Adipose tissue (tissue), 3 donors: ENCODE data around the gene MORF4L1. TPM values are rescaled to one million over a fixed set of nuclear protein-coding genes. Genes with fewer than 3 reads are reported as not detected.
"Not testable (repeated sequence)": the region's sequence is repeated elsewhere in the genome, so short reads cannot be mapped to it uniquely, and the experiment has no call there.

Experiments
- H3K27ac ChIP-seq: one replicate; pipeline ENCODE4 v1.5.1; 2013; ENCODE audit warnings: low read depth, low read length
- WGBS, 3 donors: extraction: QIAGEN DNeasy Blood & Tissue Kit; methylation state at CpG; one replicate each; pipeline ENCODE4 v1.1.7; 2013; 5-methylcytosine and 5-hydroxymethylcytosine counted together
- polyA plus RNA-seq, 3 donors: library from polyadenylated mRNA; stranded (reverse); fragments of 200-250 nt; gene quantifications; one replicate each; pipeline ENCODE4 v1.2.3, GENCODE V29; 2013
- donor health status: healthy with polysubstance abuse.
- donor health status: Bipolar disorder and iron deficiency.
- donor health status: healthy.

The MORF4L1 gene
- polyA plus RNA-seq, 3 donors: 111 to 418 (median 276) TPM

DNA sequence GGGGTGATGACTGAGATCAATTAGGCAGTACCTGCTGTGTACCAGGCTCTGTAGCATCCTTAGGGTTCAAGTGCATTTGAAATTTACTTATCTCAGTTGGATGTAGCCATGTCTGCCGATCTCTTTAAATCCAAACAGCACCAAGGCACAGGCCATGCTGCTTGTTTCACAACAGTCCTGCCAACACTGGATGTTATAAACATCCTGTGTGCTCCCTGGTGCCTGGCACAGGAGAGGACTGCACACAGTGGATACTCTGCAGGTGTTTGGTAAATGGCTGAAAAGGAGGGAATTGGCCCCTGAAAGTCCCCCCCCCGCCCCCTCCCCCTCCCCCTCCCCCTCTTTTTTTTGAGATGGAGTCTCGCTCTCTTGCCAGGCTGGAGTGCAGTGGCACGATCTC is 45.2 kb downstream of the MORF4L1 start:
- no peak overlapping the region for H3K27ac ChIP-seq
- WGBS, 3 donors: 90 to 96% (median 92%) methylated on average over 2 to 4 of the region's 4 CpGs

- H3K27ac ChIP-seq: no peak overlapping the region
- 79 to 86% (median 83%) methylated on average over 6 of the region's 6 CpGs for WGBS, 3 donors
These were observed 48.8 kb downstream of the MORF4L1 start for GRCh38 chr15:78921517-78921916.

GRCh38 chr15:78921940-78922339 is 49.2 kb downstream of the MORF4L1 start:
- H3K27ac ChIP-seq: no peak overlapping the region
- 88 to 92% (median 90%) methylated on average over 14 of the region's 14 CpGs for whole genome bisulfite sequencing, 3 donors

DNA sequence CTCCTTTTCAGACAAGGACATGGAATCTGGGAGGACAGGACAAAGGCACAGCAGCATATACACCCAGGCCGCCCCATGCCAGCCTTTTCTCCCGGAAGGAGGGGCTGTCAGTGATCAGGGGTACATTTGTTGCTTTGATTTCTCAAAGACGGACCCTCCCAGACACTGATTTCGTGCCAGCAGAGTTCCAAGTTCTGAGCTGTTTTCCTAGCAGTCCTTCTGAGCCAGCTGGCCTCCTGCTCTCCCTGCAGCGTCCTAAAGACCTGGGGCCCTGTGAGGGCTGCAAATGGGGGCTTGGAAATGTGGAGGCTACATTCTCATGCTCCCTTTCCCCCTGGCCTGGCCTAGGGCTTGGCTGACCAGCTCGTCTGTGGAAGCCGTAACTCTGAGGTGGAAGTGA is 49.8 kb downstream of the MORF4L1 start:
- H3K27ac ChIP-seq: no peak overlapping the region
- 76 to 89% (median 86%) methylated on average over 7 of the region's 7 CpGs for WGBS, 3 donors

GRCh38 chr15:78923015-78923414 is 50.3 kb downstream of the MORF4L1 start:
- H3K27ac ChIP-seq: no peak overlapping the region

GRCh38 chr15:78923480-78924360 is 51.0 kb downstream of the MORF4L1 start:
- WGBS, 3 donors: 89 to 93% (median 93%) methylated on average over 16 to 18 of the region's 18 CpGs
- no peak overlapping the region for H3K27ac ChIP-seq

More at GRCh38 chr15:78923015-78923414, 50.3 kb downstream of the MORF4L1 start:
- 64 to 83% (median 66%) methylated on average over 7 of the region's 7 CpGs for WGBS, 3 donors

- H3K27ac ChIP-seq: no peak overlapping the region
- 77 to 78% (median 78%) methylated on average over 10 of the region's 10 CpGs for WGBS, 3 donors
These were observed 52.5 kb downstream of the MORF4L1 start for GRCh38 chr15:78925076-78925624.

GRCh38 chr15:78925956-78926743 is 53.5 kb downstream of the MORF4L1 start:
- 90 to 94% (median 93%) methylated on average over 5 of the region's 5 CpGs for WGBS, 3 donors
- H3K27ac ChIP-seq: no peak overlapping the region

- H3K27ac ChIP-seq: no peak overlapping the region
- 83 to 92% (median 87%) methylated on average over 17 of the region's 17 CpGs for WGBS, 3 donors
These were observed 54.5 kb downstream of the MORF4L1 start for GRCh38 chr15:78927077-78927790.

- not testable (repeated sequence) for H3K27ac ChIP-seq
- WGBS, 3 donors: 94 to 96% (median 95%) methylated on average over 12 to 14 of the region's 14 CpGs
These were observed 55.5 kb downstream of the MORF4L1 start for GRCh38 chr15:78928176-78928575.

- H3K27ac ChIP-seq: no peak overlapping the region
- 92 to 94% (median 93%) methylated on average over 14 of the region's 14 CpGs for WGBS, 3 donors
These were observed 56.0 kb downstream of the MORF4L1 start for GRCh38 chr15:78928616-78929093.

- no peak overlapping the region for H3K27ac ChIP-seq
- WGBS, 3 donors: 93 to 98% (median 94%) methylated on average over 16 of the region's 16 CpGs
These were observed 57.0 kb downstream of the MORF4L1 start for GRCh38 chr15:78929536-78930264.

- H3K27ac ChIP-seq: no peak overlapping the region
- 73 to 74% (median 73%) methylated on average over 11 of the region's 11 CpGs for WGBS, 3 donors
These were observed 58.1 kb downstream of the MORF4L1 start for GRCh38 chr15:78930577-78931388.

DNA sequence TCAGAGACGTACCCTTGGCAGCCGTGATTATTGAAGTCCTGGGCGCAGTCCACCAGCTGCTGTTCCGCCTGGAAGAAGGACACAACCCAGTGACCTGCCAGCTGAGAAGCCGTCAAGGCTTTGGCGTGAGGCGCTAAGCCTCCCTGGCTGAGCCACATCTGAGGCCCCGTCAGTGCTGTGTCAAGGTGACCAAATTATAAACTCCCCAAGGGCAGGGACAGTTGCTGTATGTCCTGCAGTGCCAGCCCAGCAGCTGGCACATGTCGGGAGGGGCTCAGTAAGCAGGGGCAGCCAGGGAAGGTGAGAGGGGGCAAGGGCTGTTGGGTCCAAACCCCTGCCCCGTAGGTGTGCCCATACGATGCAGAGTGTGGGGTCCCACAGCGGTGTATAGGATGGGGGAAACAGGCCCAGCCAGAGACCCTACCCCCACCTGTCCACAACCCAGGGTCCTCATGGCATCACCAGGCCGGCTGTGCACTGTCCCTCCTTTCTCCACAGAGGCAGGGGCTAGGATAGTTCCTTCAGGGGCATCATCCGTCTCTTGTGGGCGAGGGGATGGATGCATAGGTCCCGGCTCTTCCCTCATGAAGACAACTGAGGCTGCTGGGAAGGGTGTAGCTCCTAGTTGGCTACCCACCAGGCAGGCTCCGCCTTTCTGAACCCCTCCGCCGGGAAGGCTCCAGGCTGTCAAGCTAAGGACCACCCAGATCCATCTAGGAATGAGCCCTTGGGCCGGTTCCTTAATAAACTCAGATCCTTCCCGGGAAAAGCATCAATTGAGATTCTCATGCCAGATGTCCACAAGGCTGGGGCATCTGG is 59.0 kb downstream of the MORF4L1 start:
- H3K27ac ChIP-seq: no peak overlapping the region
- WGBS, 3 donors: 89 to 94% (median 89%) methylated on average over 21 of the region's 21 CpGs

- WGBS, 3 donors: 81 to 90% (median 86%) methylated on average over 13 of the region's 13 CpGs
- H3K27ac ChIP-seq: no peak overlapping the region
These were observed 59.6 kb downstream of the MORF4L1 start for GRCh38 chr15:78932258-78932808.
